GM12878 (cell line): ENCODE results near the gene ITPRIPL2. TPM values are rescaled to one million over a fixed set of nuclear protein-coding genes. Genes with fewer than 3 reads are reported as not detected.

Experiments
- CREB1 ChIP-seq: IDR thresholded peaks from 2 replicates; pipeline ENCODE4 v1.6.1; 2012; ENCODE audit warnings: low read depth, mild to moderate bottlenecking, inconsistent platforms
- IKZF2 ChIP-seq, 2 experiments: fragments of 450-650 bp; IDR thresholded peaks; 2 replicates each; pipeline ENCODE4 v1.6.1; 2017; ENCODE audit warnings: mild to moderate bottlenecking in 2 of 2, moderate library complexity in 2 of 2
- IRF4 ChIP-seq: IDR thresholded peaks from 2 replicates; pipeline ENCODE4 v1.6.1; 2011; ENCODE audit warnings: low read depth, low read length
- LARP7 ChIP-seq: fragments of 450-650 bp; IDR thresholded peaks from 2 replicates; pipeline ENCODE4 v1.6.1; 2017; ENCODE audit warnings: mild to moderate bottlenecking
- NR2C1 ChIP-seq: fragments of 450-650 bp; IDR thresholded peaks from 2 replicates; pipeline ENCODE4 v1.6.1; 2017; ENCODE audit warnings: antibody characterized with exemption, mild to moderate bottlenecking, moderate library complexity
- POLR2A ChIP-seq: IDR thresholded peaks from 2 replicates; pipeline ENCODE4 v1.6.1; 2011; ENCODE audit warnings: low read depth, mild to moderate bottlenecking, low read length
- RAD51 ChIP-seq: fragments of 450-650 bp; IDR thresholded peaks from 2 replicates; pipeline ENCODE4 v1.6.1; 2016; ENCODE audit warnings: moderate library complexity, mild to moderate bottlenecking, inconsistent platforms
- RELA ChIP-seq: fragments of 450-650 bp; IDR thresholded peaks from 2 replicates; pipeline ENCODE4 v1.8.0; 2014; ENCODE audit warnings: borderline replicate concordance; ENCODE audit not compliant: partially characterized antibody
- RUNX3 ChIP-seq: IDR thresholded peaks from 2 replicates; pipeline ENCODE4 v1.6.1; 2012; ENCODE audit warnings: low read length, inconsistent platforms
- SIX5 ChIP-seq: IDR thresholded peaks from 2 replicates; pipeline ENCODE4 v1.6.1; 2011; ENCODE audit warnings: mild to moderate bottlenecking, low read depth, low read length, moderate library complexity; ENCODE audit not compliant: severe bottlenecking
- SMC3 ChIP-seq: IDR thresholded peaks from 2 replicates; pipeline ENCODE4 v1.6.1; 2011; ENCODE audit warnings: low read length, improper control_type of control experiment, borderline replicate concordance
- SREBF1 ChIP-seq: IDR thresholded peaks from 2 replicates; pipeline ENCODE4 v1.6.1; 2012; ENCODE audit warnings: mild to moderate bottlenecking, low read length
- TCF12 ChIP-seq: IDR thresholded peaks from 2 replicates; pipeline ENCODE4 v1.6.1; 2011; ENCODE audit warnings: low read depth, mild to moderate bottlenecking, low read length
- polyA plus RNA-seq, 11 experiments: library from polyadenylated mRNA; depleted of rRNA in 4 of 11; unstranded in 6 of 11; stranded (reverse) in 5 of 11; fragments of >200 nt; fragmentation: Nextera tagmentation in 4 of 11; fragmentation: Illumina TruSeq in 1 of 11; extraction: Ambion mirVana in 4 of 11; extraction: Trizol in 1 of 11; gene quantifications; 1 replicate in 1 of 11; 2 replicates in 10 of 11; pipeline versions ENCODE4 v1.2.1 to v1.2.3, GENCODE V29; 2011 to 2016; ENCODE audit warnings: inconsistent platforms in 2 of 11, missing spikeins in 2 of 11, low read depth in 1 of 11
- total RNA-seq, 4 experiments: library from RNA; depleted of rRNA in 3 of 4; stranded (reverse); fragments of >200 nt in 3 of 4; fragmentation: Illumina TruSeq in 1 of 4; extraction: Trizol in 1 of 4; gene quantifications; 2 replicates each; pipeline versions ENCODE4 v1.2.1 to v1.2.3, GENCODE V29; 2013 to 2021
- TF ChIP-seq, protein P1 (sequence below): IDR thresholded peaks from 2 replicates; pipeline ENCODE4 v1.6.1; 2012; ENCODE audit warnings: low read depth, low read length, improper control_type of control experiment
- TF ChIP-seq, protein P2 (sequence below): fragments of 450-650 bp; IDR thresholded peaks from 2 replicates; pipeline ENCODE4 v1.6.1; 2017; ENCODE audit warnings: borderline replicate concordance
- TF ChIP-seq, protein P3 (sequence below): fragments of 450-650 bp; IDR thresholded peaks from 2 replicates; pipeline ENCODE4 v1.6.1; 2016; ENCODE audit warnings: mild to moderate bottlenecking

The ITPRIPL2 gene
- total and polyA plus RNA-seq, 10 of the 15 experiments (the other 5 are each of a cell fraction or from before 2014, with no cell fraction given): 0.48 to 14.3 (median 3.5) TPM

DNA sequence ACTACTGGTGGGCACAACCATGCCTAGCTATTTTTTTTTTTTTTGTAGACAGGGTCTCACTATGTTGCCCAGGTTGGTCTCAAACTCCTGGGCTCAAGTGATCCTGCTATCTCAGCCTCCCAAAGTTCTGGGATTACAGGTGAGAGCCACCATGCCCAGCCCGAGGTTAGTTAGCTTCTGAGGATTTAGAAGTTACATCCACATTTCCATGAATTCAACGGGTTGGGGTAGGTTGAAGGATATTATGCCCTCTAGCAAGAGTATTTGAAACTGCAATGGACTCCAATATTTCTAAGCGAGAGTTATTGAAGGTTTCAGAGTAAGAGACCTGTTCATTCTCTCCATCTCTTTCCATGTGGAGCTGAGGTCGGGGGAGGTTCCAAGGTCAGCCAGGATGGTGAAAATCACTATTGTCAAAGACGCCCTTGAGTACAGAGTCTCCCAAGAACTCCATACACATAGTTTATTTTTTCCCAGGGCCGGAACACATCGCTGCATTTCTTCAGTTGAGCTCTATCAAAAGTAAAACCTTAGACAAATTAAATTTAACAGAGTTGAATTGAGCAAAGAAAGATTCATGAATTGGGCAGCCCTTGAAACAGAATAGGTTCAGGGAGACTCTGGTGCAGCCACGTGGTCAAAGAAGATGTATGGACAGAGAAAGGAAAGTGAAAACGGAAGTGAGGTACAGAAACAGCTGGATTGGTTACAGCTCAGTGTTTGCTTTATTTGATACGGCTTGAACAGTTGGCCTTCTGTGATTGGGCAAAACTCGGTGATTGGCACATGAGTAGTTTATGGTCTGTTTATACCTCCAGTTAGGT is 19.0 kb upstream of the ITPRIPL2 start (continued):
- TF ChIP-seq LARP7 (no peak), NR2C1 (no peak), CREB1 (no peak), IKZF2 (IDR thresholded peaks at IDR 0.05) (no peak), TCF12 (0 out of 2 replicates have a peak, but pooled peaks have one; percentile 58), RAD51 (peak; percentile 34; the same call in 1 of the 2 replicates), POLR2A (no peak), SMC3 (no peak), RUNX3 (no peak), RELA (no peak), SIX5 (no peak), SREBF1 (no peak), IRF4 (0 out of 2 replicates have a peak, but pooled peaks have one; percentile 20)
- TF ChIP-seq, protein P1, sequence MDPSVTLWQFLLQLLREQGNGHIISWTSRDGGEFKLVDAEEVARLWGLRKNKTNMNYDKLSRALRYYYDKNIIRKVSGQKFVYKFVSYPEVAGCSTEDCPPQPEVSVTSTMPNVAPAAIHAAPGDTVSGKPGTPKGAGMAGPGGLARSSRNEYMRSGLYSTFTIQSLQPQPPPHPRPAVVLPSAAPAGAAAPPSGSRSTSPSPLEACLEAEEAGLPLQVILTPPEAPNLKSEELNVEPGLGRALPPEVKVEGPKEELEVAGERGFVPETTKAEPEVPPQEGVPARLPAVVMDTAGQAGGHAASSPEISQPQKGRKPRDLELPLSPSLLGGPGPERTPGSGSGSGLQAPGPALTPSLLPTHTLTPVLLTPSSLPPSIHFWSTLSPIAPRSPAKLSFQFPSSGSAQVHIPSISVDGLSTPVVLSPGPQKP: no peak
- TF ChIP-seq, protein P2, sequence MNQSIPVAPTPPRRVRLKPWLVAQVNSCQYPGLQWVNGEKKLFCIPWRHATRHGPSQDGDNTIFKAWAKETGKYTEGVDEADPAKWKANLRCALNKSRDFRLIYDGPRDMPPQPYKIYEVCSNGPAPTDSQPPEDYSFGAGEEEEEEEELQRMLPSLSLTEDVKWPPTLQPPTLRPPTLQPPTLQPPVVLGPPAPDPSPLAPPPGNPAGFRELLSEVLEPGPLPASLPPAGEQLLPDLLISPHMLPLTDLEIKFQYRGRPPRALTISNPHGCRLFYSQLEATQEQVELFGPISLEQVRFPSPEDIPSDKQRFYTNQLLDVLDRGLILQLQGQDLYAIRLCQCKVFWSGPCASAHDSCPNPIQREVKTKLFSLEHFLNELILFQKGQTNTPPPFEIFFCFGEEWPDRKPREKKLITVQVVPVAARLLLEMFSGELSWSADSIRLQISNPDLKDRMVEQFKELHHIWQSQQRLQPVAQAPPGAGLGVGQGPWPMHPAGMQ: no peak
- TF ChIP-seq, protein P3, sequence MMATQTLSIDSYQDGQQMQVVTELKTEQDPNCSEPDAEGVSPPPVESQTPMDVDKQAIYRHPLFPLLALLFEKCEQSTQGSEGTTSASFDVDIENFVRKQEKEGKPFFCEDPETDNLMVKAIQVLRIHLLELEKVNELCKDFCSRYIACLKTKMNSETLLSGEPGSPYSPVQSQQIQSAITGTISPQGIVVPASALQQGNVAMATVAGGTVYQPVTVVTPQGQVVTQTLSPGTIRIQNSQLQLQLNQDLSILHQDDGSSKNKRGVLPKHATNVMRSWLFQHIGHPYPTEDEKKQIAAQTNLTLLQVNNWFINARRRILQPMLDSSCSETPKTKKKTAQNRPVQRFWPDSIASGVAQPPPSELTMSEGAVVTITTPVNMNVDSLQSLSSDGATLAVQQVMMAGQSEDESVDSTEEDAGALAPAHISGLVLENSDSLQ: peak; percentile 95
